ENCODE results near the gene ST6GALNAC1.

DNA sequence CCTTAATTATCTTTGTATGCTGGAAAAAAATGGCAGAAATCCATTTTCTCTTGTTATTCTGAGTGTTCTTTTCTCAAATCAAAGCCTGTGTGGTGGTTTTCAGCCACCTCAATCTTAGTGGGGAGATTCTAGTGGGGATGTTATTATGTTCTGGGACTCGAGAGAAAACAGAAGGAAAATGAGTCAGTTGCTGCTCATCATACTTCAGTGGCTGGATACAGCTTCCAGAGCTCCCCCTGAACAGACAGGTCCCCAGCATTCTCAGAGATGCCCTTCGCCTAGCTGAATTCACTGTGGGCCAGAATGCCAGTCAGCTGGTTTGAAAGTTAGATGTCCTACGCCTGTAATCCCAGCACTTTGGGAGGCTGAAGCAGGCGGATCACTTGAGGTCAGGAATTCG is 8.5 kb downstream of the ST6GALNAC1 start:
- TF ChIP-seq, protein P1, sequence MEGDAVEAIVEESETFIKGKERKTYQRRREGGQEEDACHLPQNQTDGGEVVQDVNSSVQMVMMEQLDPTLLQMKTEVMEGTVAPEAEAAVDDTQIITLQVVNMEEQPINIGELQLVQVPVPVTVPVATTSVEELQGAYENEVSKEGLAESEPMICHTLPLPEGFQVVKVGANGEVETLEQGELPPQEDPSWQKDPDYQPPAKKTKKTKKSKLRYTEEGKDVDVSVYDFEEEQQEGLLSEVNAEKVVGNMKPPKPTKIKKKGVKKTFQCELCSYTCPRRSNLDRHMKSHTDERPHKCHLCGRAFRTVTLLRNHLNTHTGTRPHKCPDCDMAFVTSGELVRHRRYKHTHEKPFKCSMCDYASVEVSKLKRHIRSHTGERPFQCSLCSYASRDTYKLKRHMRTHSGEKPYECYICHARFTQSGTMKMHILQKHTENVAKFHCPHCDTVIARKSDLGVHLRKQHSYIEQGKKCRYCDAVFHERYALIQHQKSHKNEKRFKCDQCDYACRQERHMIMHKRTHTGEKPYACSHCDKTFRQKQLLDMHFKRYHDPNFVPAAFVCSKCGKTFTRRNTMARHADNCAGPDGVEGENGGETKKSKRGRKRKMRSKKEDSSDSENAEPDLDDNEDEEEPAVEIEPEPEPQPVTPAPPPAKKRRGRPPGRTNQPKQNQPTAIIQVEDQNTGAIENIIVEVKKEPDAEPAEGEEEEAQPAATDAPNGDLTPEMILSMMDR (IDR thresholded peaks at IDR 0.05), result no peak
- TF ChIP-seq POLR2A (IDR thresholded peaks at IDR 0.05), result no peak

All from adrenal gland (tissue), 5 donors.